ENCODE results near the gene MAEA.

The MAEA gene

DNA sequence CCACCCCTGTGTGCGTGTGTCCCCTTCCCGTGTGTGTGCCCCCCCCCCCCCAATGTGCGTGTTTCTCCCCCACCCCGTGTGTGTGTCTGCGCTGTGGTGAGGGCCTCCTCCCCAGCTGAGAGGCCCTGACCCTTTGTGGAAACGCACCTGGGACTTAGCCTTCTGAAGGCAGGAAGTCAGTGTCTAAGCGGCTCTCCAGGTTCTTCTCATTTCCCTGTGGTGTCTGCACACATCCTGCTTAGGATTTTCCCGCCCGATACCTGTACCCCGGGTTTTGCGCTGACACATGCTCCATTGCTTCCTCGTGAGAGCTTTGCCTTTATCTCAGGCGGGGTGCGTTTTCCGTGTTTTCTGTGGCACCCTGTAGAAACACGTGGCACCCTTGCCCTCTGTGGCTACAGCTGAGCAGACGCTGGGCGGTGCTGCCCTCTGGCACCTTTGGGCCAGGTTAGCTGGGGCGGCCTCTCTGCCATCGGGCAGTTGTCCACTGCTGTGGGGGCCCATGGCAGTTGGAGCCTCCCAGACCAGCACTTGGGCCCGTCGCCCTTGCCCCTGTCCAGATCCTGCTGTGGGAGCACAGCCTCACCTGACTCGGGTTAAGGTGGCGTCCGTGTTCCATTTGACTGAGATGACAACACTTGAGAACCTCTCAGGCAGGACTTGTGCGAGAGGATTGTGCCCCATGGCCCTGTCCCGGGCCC lies 26.3 kb downstream of the MAEA start:
- H3K27ac ChIP-seq, result no peak overlapping the region
- TF ChIP-seq, protein P1, sequence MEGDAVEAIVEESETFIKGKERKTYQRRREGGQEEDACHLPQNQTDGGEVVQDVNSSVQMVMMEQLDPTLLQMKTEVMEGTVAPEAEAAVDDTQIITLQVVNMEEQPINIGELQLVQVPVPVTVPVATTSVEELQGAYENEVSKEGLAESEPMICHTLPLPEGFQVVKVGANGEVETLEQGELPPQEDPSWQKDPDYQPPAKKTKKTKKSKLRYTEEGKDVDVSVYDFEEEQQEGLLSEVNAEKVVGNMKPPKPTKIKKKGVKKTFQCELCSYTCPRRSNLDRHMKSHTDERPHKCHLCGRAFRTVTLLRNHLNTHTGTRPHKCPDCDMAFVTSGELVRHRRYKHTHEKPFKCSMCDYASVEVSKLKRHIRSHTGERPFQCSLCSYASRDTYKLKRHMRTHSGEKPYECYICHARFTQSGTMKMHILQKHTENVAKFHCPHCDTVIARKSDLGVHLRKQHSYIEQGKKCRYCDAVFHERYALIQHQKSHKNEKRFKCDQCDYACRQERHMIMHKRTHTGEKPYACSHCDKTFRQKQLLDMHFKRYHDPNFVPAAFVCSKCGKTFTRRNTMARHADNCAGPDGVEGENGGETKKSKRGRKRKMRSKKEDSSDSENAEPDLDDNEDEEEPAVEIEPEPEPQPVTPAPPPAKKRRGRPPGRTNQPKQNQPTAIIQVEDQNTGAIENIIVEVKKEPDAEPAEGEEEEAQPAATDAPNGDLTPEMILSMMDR (conservative IDR thresholded peaks at IDR 0.05), result no peak
- no peak for TF ChIP-seq ZFX (IDR thresholded peaks at IDR 0.05)

GRCh38 chr4:1316537-1317168 lies 27.0 kb downstream of the MAEA start:
- no peak for TF ChIP-seq ZFX (IDR thresholded peaks at IDR 0.05)
- no peak overlapping the region for H3K27ac ChIP-seq

GRCh38 chr4:1317177-1318045 lies 27.7 kb downstream of the MAEA start:
- no peak for TF ChIP-seq ZFX (IDR thresholded peaks at IDR 0.05)
- TF ChIP-seq, protein P1 (conservative IDR thresholded peaks at IDR 0.05), result no peak
- no peak overlapping the region for H3K27ac ChIP-seq

DNA sequence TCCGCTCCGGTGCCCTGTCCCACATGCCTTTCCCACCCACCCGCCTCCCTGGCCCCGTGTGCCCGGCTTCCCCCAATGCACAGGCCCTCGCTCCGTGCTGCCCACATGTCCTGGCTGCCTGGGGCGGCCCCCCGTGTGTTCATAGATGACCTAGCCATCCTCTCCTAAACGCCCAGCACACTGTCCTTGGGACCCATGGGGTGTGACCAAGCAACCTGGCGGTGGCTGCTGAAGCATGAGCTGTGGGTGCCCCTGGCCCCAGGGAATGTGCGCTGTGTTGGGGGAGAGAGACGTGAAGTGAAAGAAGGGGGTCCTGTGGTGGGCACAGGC lies 28.3 kb downstream of the MAEA start:
- TF ChIP-seq, protein P1 (conservative IDR thresholded peaks at IDR 0.05), result no peak
- TF ChIP-seq ZFX (IDR thresholded peaks at IDR 0.05), result no peak
- no peak overlapping the region for H3K27ac ChIP-seq

DNA sequence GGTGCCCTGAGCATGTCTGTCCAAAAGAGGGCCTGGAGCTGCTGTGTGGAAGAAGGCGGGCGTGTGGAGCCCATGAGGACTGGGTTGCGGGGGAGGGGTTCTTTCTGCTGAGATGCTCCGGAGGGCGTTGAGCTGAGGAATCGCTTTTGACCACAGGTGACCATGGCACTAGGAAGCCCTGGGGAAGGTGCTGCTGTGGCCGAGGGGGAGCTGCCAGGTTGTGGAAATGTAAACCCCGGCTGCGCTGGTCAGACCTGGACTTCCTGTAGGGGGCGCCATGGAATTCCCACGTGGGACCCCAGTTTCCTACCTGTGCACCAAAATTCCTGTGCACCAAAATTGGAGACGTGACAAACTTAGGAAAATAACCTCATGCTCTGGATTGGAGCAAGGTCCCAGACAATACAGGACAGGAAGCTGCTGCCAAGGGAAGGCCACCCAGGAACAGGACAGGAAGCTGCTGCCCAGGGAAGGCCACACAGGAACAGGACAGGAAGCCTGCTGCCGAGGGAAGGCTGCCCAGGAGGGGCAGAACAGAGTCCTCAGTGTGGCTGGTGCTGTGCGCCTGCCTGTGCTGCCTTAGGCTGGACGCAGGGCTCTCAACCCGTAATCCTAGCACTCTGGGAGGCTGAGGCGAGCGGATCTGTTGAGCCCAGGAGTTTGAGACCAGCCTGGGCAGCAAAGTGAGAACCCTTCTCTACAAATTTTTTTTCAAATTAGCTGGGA lies 29.0 kb downstream of the MAEA start:
- peak overlapping the region; percentile 29 for H3K27ac ChIP-seq
- TF ChIP-seq ZFX (IDR thresholded peaks at IDR 0.05), result no peak
- TF ChIP-seq, protein P1 (conservative IDR thresholded peaks at IDR 0.05), result no peak; the same call in 1 of the 2 replicates

GRCh38 chr4:1321486-1321885 lies 31.8 kb downstream of the MAEA start:
- H3K27ac ChIP-seq, result no peak overlapping the region

More at GRCh38 chr4:1321486-1321885, 31.8 kb downstream of the MAEA start:
- no peak for TF ChIP-seq ZFX (IDR thresholded peaks at IDR 0.05)
- TF ChIP-seq, protein P1 (conservative IDR thresholded peaks at IDR 0.05), result no peak

Measured in C4-2B (cell line).